Neural progenitor cell (in vitro differentiated cells): ENCODE measurements around the gene ASXL1. TPM values are rescaled to one million over a fixed set of nuclear protein-coding genes. Genes with fewer than 3 reads are reported as not detected.

ENCODE experiments used
- DNase-seq: peaks from one replicate; pipeline ENCODE4 v3.0.0-alpha.2; 2016; ENCODE audit warnings: low spot score
- H2AFZ ChIP-seq: fragments of 200-600 bp; sonication (generic); replicated peaks from 2 replicates; pipeline ENCODE4 v1.6.1; 2016; ENCODE audit warnings: antibody characterized with exemption
- H3F3A ChIP-seq: fragments of 200-600 bp; sonication (generic); 2 replicates; pipeline ENCODE4 v1.6.1; 2016; ENCODE audit warnings: antibody characterized with exemption, low read depth
- H3K27ac ChIP-seq: fragments of 200-600 bp; sonication (generic); 2 replicates; pipeline ENCODE4 v1.5.1; 2016; ENCODE audit warnings: mild to moderate bottlenecking
- H3K27me3 ChIP-seq: fragments of 200-600 bp; sonication (generic); 2 replicates; pipeline ENCODE4 v1.6.1; 2016; ENCODE audit warnings: mild to moderate bottlenecking, moderate library complexity
- H3K36me3 ChIP-seq: fragments of 200-600 bp; sonication (generic); 2 replicates; pipeline ENCODE4 v1.5.1; 2016
- H3K4me1 ChIP-seq: fragments of 200-600 bp; sonication (generic); 2 replicates; pipeline ENCODE4 v1.6.1; 2016; ENCODE audit warnings: mixed run types
- H3K4me2 ChIP-seq: fragments of 200-600 bp; sonication (generic); 2 replicates; pipeline ENCODE4 v1.6.1; 2016
- H3K4me3 ChIP-seq: fragments of 200-600 bp; sonication (generic); 2 replicates; pipeline ENCODE4 v1.5.1; 2016
- H3K79me2 ChIP-seq: fragments of 200-600 bp; sonication (generic); 2 replicates; pipeline ENCODE4 v1.6.1; 2016; ENCODE audit warnings: low read depth
- H3K9ac ChIP-seq: fragments of 200-600 bp; sonication (generic); 2 replicates; pipeline ENCODE4 v1.6.1; 2016
- H3K9me3 ChIP-seq: fragments of 200-600 bp; sonication (generic); 2 replicates; pipeline ENCODE4 v1.5.1; 2016; ENCODE audit warnings: low read depth
- H4K20me1 ChIP-seq: fragments of 200-600 bp; sonication (generic); 2 replicates; pipeline ENCODE4 v1.6.1; 2016; ENCODE audit warnings: low read depth
- H3K27ac Mint-ChIP-seq: 3 replicates; pipeline ENCODE4 v1.8.0; 2021; ENCODE audit warnings: mixed read lengths
- H3K27me3 Mint-ChIP-seq: 2 replicates; pipeline ENCODE4 v1.8.0; 2022; ENCODE audit warnings: low read depth, mild to moderate bottlenecking, inconsistent platforms, moderate library complexity, mixed read lengths; ENCODE audit not compliant: insufficient read depth
- H3K36me3 Mint-ChIP-seq: 3 replicates; pipeline ENCODE4 v1.8.0; 2021; ENCODE audit warnings: mixed read lengths
- H3K4me1 Mint-ChIP-seq: 3 replicates; pipeline ENCODE4 v1.8.0; 2021; ENCODE audit warnings: mixed read lengths
- H3K4me3 Mint-ChIP-seq: 3 replicates; pipeline ENCODE4 v1.8.0; 2021; ENCODE audit warnings: mild to moderate bottlenecking, moderate library complexity, mixed read lengths
- H3K9me3 Mint-ChIP-seq: 3 replicates; pipeline ENCODE4 v1.8.0; 2020; ENCODE audit warnings: mixed read lengths
- CTCF ChIP-seq: fragments of 200-600 bp; sonication (generic); IDR thresholded peaks from 2 replicates; pipeline ENCODE4 v1.5.1; 2017; ENCODE audit warnings: antibody characterized with exemption, mild to moderate bottlenecking
- EZH2 ChIP-seq: fragments of 200-600 bp; sonication (generic); IDR thresholded peaks from 2 replicates; pipeline ENCODE4 v1.6.1; 2017; ENCODE audit warnings: antibody characterized with exemption, mild to moderate bottlenecking, moderate library complexity
- EZH2phosphoT487 ChIP-seq: fragments of 200-600 bp; sonication (generic); IDR thresholded peaks from 2 replicates; pipeline ENCODE4 v1.6.1; 2017; ENCODE audit warnings: antibody characterized with exemption
- total RNA-seq: library from RNA; depleted of rRNA; stranded (reverse); fragments of >200 nt; gene quantifications from 2 replicates; pipeline ENCODE4 v1.2.3, GENCODE V29; 2015; ENCODE audit warnings: low replicate concordance

The ASXL1 gene
- total RNA-seq, 1 donor from 2014 or later: 48.2 TPM

- peaks cover 29% of the 10 kb centered on the region for H3K4me1 ChIP-seq
These were observed 97.2 kb downstream of the ASXL1 start for GRCh38 chr20:32455171-32455900.

DNA sequence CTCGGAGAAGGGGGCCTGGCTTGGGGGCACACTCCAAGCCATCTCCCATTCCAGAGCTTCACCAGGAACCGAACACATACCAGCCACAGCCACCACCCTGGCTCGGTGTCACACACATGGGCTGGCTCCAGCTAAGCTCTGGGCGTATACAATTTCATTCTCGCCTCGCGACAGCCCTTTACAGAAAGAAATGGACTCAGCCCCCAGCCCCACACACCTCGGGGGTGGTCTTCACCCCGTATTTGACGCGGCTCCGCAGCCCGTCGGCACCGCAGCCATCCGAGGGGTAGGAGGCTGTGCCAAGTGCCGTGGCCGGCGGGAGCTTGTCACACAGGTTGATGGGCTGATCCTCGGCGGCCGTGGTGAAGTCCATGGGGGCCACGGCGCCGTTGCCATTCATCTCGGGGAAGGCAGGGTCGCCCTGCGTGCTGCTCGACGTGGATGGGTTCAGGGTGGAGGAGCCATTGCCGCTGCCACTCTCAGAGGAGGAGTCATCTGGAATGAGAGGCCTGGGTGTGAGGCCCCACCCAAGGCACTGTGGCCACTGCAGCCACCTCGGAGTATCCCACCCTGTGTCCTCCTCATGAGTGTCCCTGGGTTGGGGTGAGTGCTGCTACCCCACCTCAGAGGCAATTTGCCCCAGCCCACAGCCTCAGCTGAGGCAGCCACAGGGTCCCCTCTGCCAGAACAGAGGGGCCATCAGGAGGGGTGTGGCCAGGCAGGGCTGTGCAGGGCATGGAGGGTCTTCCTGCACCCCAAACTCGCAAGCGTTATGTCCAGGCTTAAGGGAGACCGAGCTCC, 98.0 kb downstream of the ASXL1 start:
- Histone ChIP-seq H3K4me2 (peak overlapping the region; percentile 80), H3K9me3 (no peaks in the 10 kb centered on the region), H3K4me1 (peaks cover 21% of the 10 kb centered on the region), H3F3A (peaks cover 18% of the 10 kb centered on the region), H3K27ac (peak overlapping the region; percentile 88), H3K4me3 (no peak overlapping the region), H2AFZ (no peak overlapping the region), H3K27me3 (no peaks in the 10 kb centered on the region), H3K9ac (no peak overlapping the region), H4K20me1 (peaks cover 17% of the 10 kb centered on the region), H3K79me2 (peaks cover 11% of the 10 kb centered on the region), H3K36me3 (no peaks in the 10 kb centered on the region)
- H3K4me3 Mint-ChIP-seq: peak overlapping the region; percentile 74
- H3K9me3 Mint-ChIP-seq: no peaks in the 10 kb centered on the region
- TF ChIP-seq CTCF (no peak), EZH2 (no peak), EZH2phosphoT487 (no peak)
- no peak for DNase-seq
- H3K36me3 Mint-ChIP-seq: peaks cover 14% of the 10 kb centered on the region
- H3K4me1 Mint-ChIP-seq: peaks cover 30% of the 10 kb centered on the region
- peaks cover 3% of the 10 kb centered on the region for H3K27me3 Mint-ChIP-seq
- no peak overlapping the region for H3K27ac Mint-ChIP-seq

More at GRCh38 chr20:32455171-32455900, 97.2 kb downstream of the ASXL1 start:
- Mint-ChIP-seq H3K4me1 (peaks cover 33% of the 10 kb centered on the region), H3K27me3 (peaks cover 3% of the 10 kb centered on the region), H3K27ac (no peak overlapping the region), H3K9me3 (no peaks in the 10 kb centered on the region), H3K4me3 (peak overlapping the region; percentile 50), H3K36me3 (peaks cover 16% of the 10 kb centered on the region)
- Histone ChIP-seq H2AFZ (no peak overlapping the region), H3K9me3 (no peaks in the 10 kb centered on the region), H3K4me3 (no peak overlapping the region), H3K4me2 (no peak overlapping the region), H3K36me3 (no peaks in the 10 kb centered on the region), H3K9ac (no peak overlapping the region), H3K79me2 (peaks cover 11% of the 10 kb centered on the region), H4K20me1 (peaks cover 24% of the 10 kb centered on the region), H3F3A (peaks cover 20% of the 10 kb centered on the region), H3K27ac (no peak overlapping the region), H3K27me3 (no peaks in the 10 kb centered on the region)
- no peak for DNase-seq
- no peak for TF ChIP-seq EZH2
- no peak for TF ChIP-seq CTCF
- no peak for TF ChIP-seq EZH2phosphoT487

- H3K27ac ChIP-seq: peak overlapping the region; percentile 88
These were observed 98.8 kb downstream of the ASXL1 start for GRCh38 chr20:32456869-32457478.

More at GRCh38 chr20:32456869-32457478, 98.8 kb downstream of the ASXL1 start:
- Mint-ChIP-seq H3K4me3 (peak overlapping the region; percentile 74), H3K9me3 (no peaks in the 10 kb centered on the region), H3K27ac (peak overlapping the region; percentile 82), H3K4me1 (peaks cover 26% of the 10 kb centered on the region), H3K36me3 (peaks cover 10% of the 10 kb centered on the region), H3K27me3 (peaks cover 3% of the 10 kb centered on the region)
- no peaks in the 10 kb centered on the region for H3K36me3 ChIP-seq
- H3K4me3 ChIP-seq: peak overlapping the region; percentile 54
- peaks cover 12% of the 10 kb centered on the region for H4K20me1 ChIP-seq
- H3K4me1 ChIP-seq: peaks cover 17% of the 10 kb centered on the region
- no peaks in the 10 kb centered on the region for H3K27me3 ChIP-seq
- DNase-seq: peak; percentile 91
- H3F3A ChIP-seq: peaks cover 18% of the 10 kb centered on the region
- peak overlapping the region; percentile 80 for H3K4me2 ChIP-seq
- TF ChIP-seq CTCF (peak; percentile 84), EZH2phosphoT487 (no peak)
- H3K9ac ChIP-seq: no peak overlapping the region
- peaks cover 11% of the 10 kb centered on the region for H3K79me2 ChIP-seq
- H2AFZ ChIP-seq: no peak overlapping the region
- H3K9me3 ChIP-seq: no peaks in the 10 kb centered on the region
